ENCODE results near the gene E2F2. TPM values are rescaled to one million over a fixed set of nuclear protein-coding genes. Genes with fewer than 3 reads are reported as not detected.
A peak's percentile ranks its signal among the peaks of the same experiment; 100 is the strongest.

E2F2 gene
- total RNA-seq (2012; rRNA removed): 0.36 and 0.56 TPM in 2 replicates
- polyA plus RNA-seq (2012; rRNA removed): 0.39 and 0.51 TPM in 2 replicates
- polyA plus RNA-seq (2012; cell fraction: cytosol; rRNA removed): 0.16 and 0.19 TPM in 2 replicates
- 0.55 and 0.63 TPM in 2 replicates for polyA plus RNA-seq (2012; cell fraction: nucleus; rRNA removed; ENCODE audit: low replicate concordance)
- percentile 27 among the genes with signal in this experiment for Bru-seq, nascent RNA
- percentile 30 among the genes with signal in this experiment for BruChase-seq, experiment 1, labeled RNA remaining after a 6-hour chase
- BruChase-seq, experiment 2, labeled RNA remaining after a 2-hour chase: percentile 24 among the genes with signal in this experiment
- long read RNA-seq: 0 reads

GRCh38 chr1:23530747-23531561, at the start of gene E2F2:
E2F2 (minus strand) TSS chr1:23531233; CDS start chr1:23530793, 440 bp downstream.
- ATAC-seq (ENCODE audit: low read depth): peak; percentile 83
- peak within 1 kb of the TSS; percentile 8; the same call in 1 of the 2 replicates for H3K9ac ChIP-seq (ENCODE audit: low read depth, low read length)

More at GRCh38 chr1:23530747-23531561, at the start of gene E2F2:
- 0% methylated on average over 30 of the region's 85 CpGs; no CpG with 5 or more reads in 1 of the 2 experiments for WGBS, 2 experiments (ENCODE audit: extremely low coverage in 2 of 2, insufficient read length in 1 of 2)
- no peaks in the 10 kb centered on the region for H3K36me3 ChIP-seq (ENCODE audit: control insufficient read depth, insufficient read depth, low read length)
- peaks cover 0 to 7% of the 10 kb centered on the region in 2 experiments; a peak in 1 of 4 replicates for H3K79me1 ChIP-seq (ENCODE audit: low read depth in 1 of 2, low read length in 2 of 2)
- no peak within 1 kb of the TSS for H2BK5ac ChIP-seq (ENCODE audit: low read depth, low read length, poor library complexity, severe bottlenecking)
- dilution Hi-C loops (cut with HindIII; ENCODE audit: low sequenced_read_pairs, unreplicated experiment): no loop called here
- ChIA-PET POLR2A (ENCODE audit: unreplicated experiment) (interaction anchor here (0.6 kb wide), 2 partner anchors 60 to 187 kb away, joined by 3 to 4 read pairs; no protein-coding TSS in a partner anchor), CTCF (interaction anchor here (0.6 to 1.6 kb wide), 3 partner anchors 34 to 107 kb away, joined by 3 to 6 read pairs (median 5); no protein-coding TSS in a partner anchor)
- intact Hi-C loops (cut with micrococcal nuclease): loop anchor here (5.0 to 10.0 kb wide), 2 partner anchors 189 to 346 kb away; partner anchors contain the start of gene HNRNPR
- peak within 1 kb of the TSS; percentile 94 for H2AFZ ChIP-seq (replicated peaks; ENCODE audit: low read length, poor library complexity)
- peak within 1 kb of the TSS; percentile 5; the same call in 1 of the 2 replicates for H3K27ac ChIP-seq (ENCODE audit: insufficient read depth, low read length)
- H4K5ac ChIP-seq (ENCODE audit: low read depth, low read length): peak within 1 kb of the TSS; percentile 1
- 0 out of 2 replicates have a peak, but pooled peaks cover 2% of the 10 kb centered on the region for H3K9me1 ChIP-seq (ENCODE audit: insufficient read depth, low read length)
- H2BK20ac ChIP-seq (ENCODE audit: low read depth, low read length): no peak within 1 kb of the TSS
- H2BK15ac ChIP-seq (ENCODE audit: low read depth, low read length): no peak within 1 kb of the TSS
- in situ Hi-C loops (cut with MboI; ENCODE audit: low sequenced_read_pairs): loop anchor here (10.0 kb wide), 1 partner anchor 556 kb away; the partner anchor contains the start of gene LACTBL1
- BruUV-seq (replicated peaks): no TSS peak
- H2AK9ac ChIP-seq (replicated peaks; ENCODE audit: low read depth, low read length, poor library complexity): peak within 1 kb of the TSS; percentile 24
- no peak within 1 kb of the TSS for H2AK5ac ChIP-seq (ENCODE audit: low read depth, low read length)
- H3K56ac ChIP-seq (ENCODE audit: extremely low read depth, insufficient read depth, low read length): no peak within 1 kb of the TSS
- H3K23ac ChIP-seq (ENCODE audit: low read depth, low read length): peak within 1 kb of the TSS; percentile 51; the same call in 1 of the 2 replicates
- peak within 1 kb of the TSS; percentile 17 for H3K14ac ChIP-seq (replicated peaks; ENCODE audit: low read depth, low read length)
- H4K91ac ChIP-seq (ENCODE audit: insufficient read depth, low read depth, low read length): peak within 1 kb of the TSS; percentile 31; the same call in 1 of the 2 replicates
- no peaks in the 10 kb centered on the region for H4K20me1 ChIP-seq (ENCODE audit: insufficient read depth, low read length)
- H3K4me3 ChIP-seq (ENCODE audit: insufficient read depth, low read depth, low read length): peak within 1 kb of the TSS; percentile 42
- peak within 1 kb of the TSS; percentile 47; the same call in 1 of the 2 replicates for H2BK120ac ChIP-seq (ENCODE audit: low read depth, low read length)
- H3K27me3 ChIP-seq (ENCODE audit: control insufficient read depth, insufficient read depth, low read length): no peaks in the 10 kb centered on the region
- H3K4me2 ChIP-seq (ENCODE audit: low read depth, low read length): peak within 1 kb of the TSS; percentile 88
- 0 out of 2 replicates have a peak within 1 kb of the TSS, but pooled peaks have one; percentile 50 for H3K4ac ChIP-seq (ENCODE audit: low read depth, low read length)
- TF ChIP-seq MXI1 (IDR thresholded peaks at IDR 0.05; ENCODE audit: borderline replicate concordance, low read depth, low read length) (peak; percentile 77), SMC3 (IDR thresholded peaks at IDR 0.05; ENCODE audit: low read depth, low read length) (no peak), CHD1 (IDR thresholded peaks at IDR 0.05; ENCODE audit: low read depth, low read length) (no peak), POLR2A (IDR thresholded peaks at IDR 0.05; ENCODE audit: low read depth, low read length) (no peak), CEBPB (IDR thresholded peaks at IDR 0.05; ENCODE audit: low read depth, low read length) (peak; percentile 98), MAZ (IDR thresholded peaks at IDR 0.05; ENCODE audit: borderline replicate concordance, low read depth, low read length) (peak; percentile 49; the same call in 1 of the 2 replicates), RCOR1 (IDR thresholded peaks at IDR 0.05; ENCODE audit: insufficient replicate concordance, low read length) (no peak), RAD21 (IDR thresholded peaks at IDR 0.05; ENCODE audit: low read length) (no peak), NFE2L2 (IDR thresholded peaks at IDR 0.05; ENCODE audit: low read depth, low read length) (no peak), CTCF (conservative IDR thresholded peaks at IDR 0.05; ENCODE audit: low read depth, low read length) (0 out of 2 replicates have a peak, but pooled peaks have one; percentile 15)
- no peaks in the 10 kb centered on the region for H3K9me3 ChIP-seq (ENCODE audit: control insufficient read depth, insufficient read depth, low read length)
- DNase-seq: peak; percentile 77
- no peak within 1 kb of the TSS for H3K18ac ChIP-seq (ENCODE audit: low read depth, low read length)
- peak within 1 kb of the TSS; percentile 38 to 81 for H4K8ac ChIP-seq (ENCODE audit: low read depth in 2 of 2, low read length in 2 of 2)
- peaks cover 9% of the 10 kb centered on the region; the same call in 1 of the 2 replicates for H3K4me1 ChIP-seq (ENCODE audit: control insufficient read depth, insufficient read depth, low read length)

Data from IMR-90 (cell line).